K562 (cell line): ENCODE results near the gene OR6K2. TPM values are rescaled to one million over a fixed set of nuclear protein-coding genes. Genes with fewer than 3 reads are reported as not detected.
A peak's percentile ranks its signal among the peaks of the same experiment; 100 is the strongest.

Experiments used
- ATAC-seq: fragments of 200-7000 bp; cut with Tn5 transposase; 3 replicates; pipeline ENCODE4 v1.9.1; 2020; ENCODE audit warnings: moderate library complexity
- BruUV-seq: library from RNA; stranded (reverse); fragments of 400-500 nt; replicated peaks from 2 replicates; lab custom pipeline; 2021; lab: Mats Ljungman, UMichigan
- CTCF ChIA-PET: fragments of 300-600 bp; formaldehyde crosslinking; extraction: SDS; loops from one replicate; lab custom pipeline; 2021; ENCODE audit warnings: low intra/inter-chr PET ratio; lab: Yijun Ruan, JAX
- POLR2A ChIA-PET: fragments of 300-600, 350-650 bp; sonication (Branson Sonifier 250); formaldehyde crosslinking; extraction: SDS; loops from one replicate; lab custom pipeline; 2021; ENCODE audit warnings: antibody characterized with exemption, inconsistent platforms; lab: Yijun Ruan, JAX
- DNase-seq, 4 experiments: peaks; one replicate each; pipeline versions ENCODE4 v3.0.0 to v3.0.0-alpha.2; 2011 to 2018; ENCODE audit warnings: low spot score in 3 of 4, mixed read lengths in 3 of 4; ENCODE audit errors: extremely low read depth in 1 of 4
- FAIRE-seq: peaks from 2 replicates; lab custom pipeline; 2011; peaks lifted over from hg19 to GRCh38; lab: Jason Lieb, UNC
- H2AFZ ChIP-seq: 2 replicates; pipeline ENCODE4 v1.6.0; 2011; ENCODE audit warnings: low read depth, low read length, control low read depth, inconsistent platforms
- H3K27ac ChIP-seq: fragments of 200-600 bp; 3 replicates; pipeline ENCODE4 v1.8.0; 2011; ENCODE audit warnings: low read depth, mild to moderate bottlenecking, control low read depth, inconsistent platforms, low read length, moderate library complexity, mixed read lengths; ENCODE audit errors: extremely low read depth
- H3K27me3 ChIP-seq, 2 experiments: fragments of 300-600 bp in 1 of 2; 2 replicates in 1 of 2; 3 replicates in 1 of 2; pipeline versions ENCODE4 v1.6.0 to v1.8.0; 2011; ENCODE audit warnings: inconsistent platforms in 2 of 2, low read length in 2 of 2, mild to moderate bottlenecking in 1 of 2, mixed read lengths in 1 of 2, moderate library complexity in 1 of 2; ENCODE audit not compliant: control insufficient read depth in 2 of 2, insufficient read depth in 2 of 2
- H3K36me3 ChIP-seq: fragments of 300-600 bp; 3 replicates; pipeline ENCODE4 v1.8.0; 2011; ENCODE audit warnings: mild to moderate bottlenecking, low read length, inconsistent platforms; ENCODE audit not compliant: control insufficient read depth, insufficient read depth
- H3K4me1 ChIP-seq, 2 experiments: fragments of 200-600 bp in 1 of 2; replicated peaks in 1 of 2; 2 replicates in 1 of 2; 3 replicates in 1 of 2; pipeline versions ENCODE4 v1.5.1 to v1.8.0; 2011; ENCODE audit warnings: inconsistent platforms in 2 of 2, low read length in 2 of 2, mild to moderate bottlenecking in 1 of 2, mixed read lengths in 1 of 2, moderate library complexity in 1 of 2; ENCODE audit not compliant: control insufficient read depth in 2 of 2, insufficient read depth in 2 of 2
- H3K4me2 ChIP-seq: 2 replicates; pipeline ENCODE4 v1.6.1; 2011; ENCODE audit warnings: low read length, control low read depth, inconsistent platforms, mixed read lengths; ENCODE audit not compliant: insufficient read depth
- H3K4me3 ChIP-seq: fragments of 200-600 bp; sonication (generic), shearing (Covaris generic); 2 replicates; pipeline ENCODE4 v1.5.1; 2016; ENCODE audit warnings: control low read depth, inconsistent platforms
- H3K79me2 ChIP-seq: fragments of 200-600 bp; 3 replicates; pipeline ENCODE4 v1.8.0; 2011; ENCODE audit warnings: low read length, inconsistent platforms; ENCODE audit not compliant: control insufficient read depth, insufficient read depth
- H3K9ac ChIP-seq, 2 experiments: 2 replicates each; pipeline versions ENCODE4 v1.6.0 to v1.6.1; 2011; ENCODE audit warnings: low read depth in 2 of 2, low read length in 2 of 2, control low read depth in 1 of 2, inconsistent platforms in 1 of 2, mild to moderate bottlenecking in 1 of 2, mixed read lengths in 1 of 2; ENCODE audit not compliant: insufficient read depth in 1 of 2
- H3K9me1 ChIP-seq: one replicate; pipeline ENCODE4 v1.6.0; 2011; ENCODE audit warnings: inconsistent platforms, mild to moderate bottlenecking, low read length, moderate library complexity; ENCODE audit not compliant: control insufficient read depth, insufficient read depth
- H3K9me3 ChIP-seq: replicated peaks from 2 replicates; pipeline ENCODE4 v1.5.1; 2011; ENCODE audit warnings: low read depth, low read length, inconsistent platforms; ENCODE audit not compliant: control insufficient read depth, insufficient read depth
- H4K20me1 ChIP-seq: replicated peaks from 2 replicates; pipeline ENCODE4 v1.6.1; 2011; ENCODE audit warnings: low read length, inconsistent platforms, mixed read lengths; ENCODE audit not compliant: control insufficient read depth, insufficient read depth
- DNMT1 ChIP-seq: fragments of 450-650 bp; IDR thresholded peaks from 2 replicates; pipeline ENCODE4 v1.6.1; 2016; ENCODE audit warnings: antibody characterized with exemption, mild to moderate bottlenecking
- E4F1 ChIP-seq: fragments of 250-450 bp; sonication (Bioruptor Pico); IDR thresholded peaks from 2 replicates; pipeline ENCODE4 v1.5.0; 2021; ENCODE audit warnings: mild to moderate bottlenecking, borderline replicate concordance
- HDGF ChIP-seq: fragments of 450-650 bp; IDR thresholded peaks from 2 replicates; pipeline ENCODE4 v1.6.1; 2016
- MIER1 ChIP-seq: fragments of 450-650 bp; IDR thresholded peaks from 2 replicates; pipeline ENCODE4 v1.6.1; 2016; ENCODE audit warnings: antibody characterized with exemption, mild to moderate bottlenecking, low read depth
- RFX1 ChIP-seq: fragments of 450-650 bp; IDR thresholded peaks from 2 replicates; pipeline ENCODE4 v1.6.1; 2016; ENCODE audit warnings: mild to moderate bottlenecking, moderate library complexity
- ZNF174 ChIP-seq: fragments of 250-450 bp; sonication (Bioruptor Pico); IDR thresholded peaks from 2 replicates; pipeline ENCODE4 v1.4.0; 2020; ENCODE audit warnings: mild to moderate bottlenecking
- WGBS: fragments of 100-300 bp; shearing (Covaris generic); methylation state at CpG from one replicate; pipeline ENCODE4 v1.1.6; 2016; ENCODE audit warnings: low coverage, mixed read lengths; ENCODE audit not compliant: insufficient coverage; ENCODE audit errors: missing lambda C conversion rate; 5-methylcytosine and 5-hydroxymethylcytosine counted together
- in situ Hi-C: fragments of 300-500 bp; cut with MboI; formaldehyde crosslinking; loops from 4 replicates; pipeline ENCODE4 v1.15.0; 2018; ENCODE audit warnings: inconsistent platforms, mixed read lengths
- intact Hi-C: fragments of 100-400 bp; cut with micrococcal nuclease; formaldehyde crosslinking; loops from 2 replicates; pipeline ENCODE4 v1.14.2; 2022
- polyA plus RNA-seq, 8 experiments: library from polyadenylated mRNA; depleted of rRNA in 4 of 8; stranded (reverse) in 5 of 8; unstranded in 3 of 8; fragments of >200 nt; fragmentation: Nextera tagmentation in 2 of 8; fragmentation: Illumina TruSeq in 1 of 8; extraction: Ambion mirVana in 2 of 8; extraction: Trizol in 1 of 8; gene quantifications; 2 replicates each; pipeline versions ENCODE4 v1.2.1 to v1.2.3, GENCODE V29; 2011 to 2014; ENCODE audit warnings: inconsistent platforms in 1 of 8, missing spikeins in 1 of 8
- total RNA-seq, 7 experiments: library from RNA; depleted of rRNA in 6 of 7; stranded (reverse); fragments of >200 nt in 6 of 7; fragmentation: Illumina TruSeq in 2 of 7; extraction: Trizol in 2 of 7; gene quantifications; 2 replicates each; pipeline versions ENCODE4 v1.2.1 to v1.2.3, GENCODE V29; 2011 to 2021; ENCODE audit warnings: low replicate concordance in 1 of 7
- TF ChIP-seq, protein P1 (sequence below), 2 experiments: fragments of 450-650 bp; IDR thresholded peaks; 2 replicates each; pipeline ENCODE4 v1.6.1; 2016

OR6K2 gene
- total and polyA plus RNA-seq, 9 of the 15 experiments (the other 6 are each of a cell fraction or from before 2014, with no cell fraction given): not detected

DNA sequence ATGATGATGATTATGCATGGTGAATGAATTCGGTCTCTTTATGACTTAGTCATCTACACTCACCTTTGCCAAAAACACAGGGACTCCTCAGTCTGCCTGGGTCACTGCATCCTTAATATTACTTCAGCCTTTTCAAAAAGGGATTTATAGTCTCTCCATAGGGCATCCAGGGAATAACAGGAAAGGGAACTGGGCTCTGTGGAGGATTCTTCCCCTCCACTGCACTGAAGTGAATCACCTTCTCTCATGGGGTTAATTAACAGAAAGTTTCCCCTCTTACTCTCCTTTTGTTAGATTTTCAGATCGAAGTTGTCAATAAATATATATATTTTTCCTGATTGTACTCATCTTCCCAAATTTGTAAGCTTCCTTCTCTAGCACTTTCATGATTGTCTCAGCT lies 20.2 kb upstream of the OR6K2 start, which contains the start of gene OR6K3:
Gene OR6K3 (minus strand): TSS at position 101 of the 400 bp plus-strand sequence. CDS start 2,605 bp downstream, outside the sequence.
- no peaks in the 10 kb centered on the region for H3K79me2 ChIP-seq
- no peaks in the 10 kb centered on the region for H3K27me3 ChIP-seq
- H3K9me3 ChIP-seq: no peaks in the 10 kb centered on the region
- ATAC-seq (no peak), FAIRE-seq (no peak), DNase-seq (no peak)
- H3K4me1 ChIP-seq: no peaks in the 10 kb centered on the region
- no peak within 1 kb of the TSS for H3K27ac ChIP-seq
- no peaks in the 10 kb centered on the region for H3K36me3 ChIP-seq
- no peaks in the 10 kb centered on the region for H3K9me1 ChIP-seq
- WGBS: 36% methylated on average over 2 of the region's 2 CpGs
- no peak within 1 kb of the TSS for H3K9ac ChIP-seq
- H2AFZ ChIP-seq: peak within 1 kb of the TSS; percentile 47; the same call in 1 of the 2 replicates
- BruUV-seq: no TSS peak
- CTCF ChIA-PET: no interaction called here
- in situ Hi-C loops (no loop called here), intact Hi-C loops (no loop called here)
- POLR2A ChIA-PET: interaction anchor here (1.4 kb wide), 1 partner anchor 10 kb away, joined by 4 read pairs; no protein-coding TSS in a partner anchor
- TF ChIP-seq ZNF174 (no peak), E4F1 (CRISPR knock-in tag) (no peak), HDGF (no peak), MIER1 (no peak), DNMT1 (no peak), RFX1 (no peak)
- TF ChIP-seq, protein P1, sequence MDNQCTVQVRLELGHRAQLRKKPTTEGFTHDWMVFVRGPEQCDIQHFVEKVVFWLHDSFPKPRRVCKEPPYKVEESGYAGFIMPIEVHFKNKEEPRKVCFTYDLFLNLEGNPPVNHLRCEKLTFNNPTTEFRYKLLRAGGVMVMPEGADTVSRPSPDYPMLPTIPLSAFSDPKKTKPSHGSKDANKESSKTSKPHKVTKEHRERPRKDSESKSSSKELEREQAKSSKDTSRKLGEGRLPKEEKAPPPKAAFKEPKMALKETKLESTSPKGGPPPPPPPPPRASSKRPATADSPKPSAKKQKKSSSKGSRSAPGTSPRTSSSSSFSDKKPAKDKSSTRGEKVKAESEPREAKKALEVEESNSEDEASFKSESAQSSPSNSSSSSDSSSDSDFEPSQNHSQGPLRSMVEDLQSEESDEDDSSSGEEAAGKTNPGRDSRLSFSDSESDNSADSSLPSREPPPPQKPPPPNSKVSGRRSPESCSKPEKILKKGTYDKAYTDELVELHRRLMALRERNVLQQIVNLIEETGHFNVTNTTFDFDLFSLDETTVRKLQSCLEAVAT (IDR thresholded peaks at IDR 0.05): no peak
- H3K4me2 ChIP-seq: no peak within 1 kb of the TSS
- H3K4me3 ChIP-seq: no peak within 1 kb of the TSS
- no peaks in the 10 kb centered on the region for H4K20me1 ChIP-seq
